GM23338 (cell line): ENCODE results near the gene GFAP. TPM values are rescaled to one million over a fixed set of nuclear protein-coding genes. Genes with fewer than 3 reads are reported as not detected.

Source experiments
- ATAC-seq: fragments of 200-7000 bp; cut with Tn5 transposase; 3 replicates; pipeline ENCODE4 v1.9.1; 2020
- DNase-seq: peaks from one replicate; pipeline ENCODE4 v3.0.0-alpha.2; 2015; ENCODE audit warnings: low spot score
- H2AFZ ChIP-seq: fragments of 200-600 bp; sonication (generic); 2 replicates; pipeline ENCODE4 v1.8.0; 2016; ENCODE audit warnings: antibody characterized with exemption, mild to moderate bottlenecking, moderate library complexity
- H3F3A ChIP-seq: fragments of 200-600 bp; sonication (generic); replicated peaks from 2 replicates; pipeline ENCODE4 v1.8.0; 2017; ENCODE audit warnings: antibody characterized with exemption, mixed run types, low read depth
- H3K27ac ChIP-seq: fragments of 200-600 bp; sonication (generic); 2 replicates; pipeline ENCODE4 v1.6.1; 2016; ENCODE audit warnings: low read depth
- H3K27me3 ChIP-seq: fragments of 200-600 bp; sonication (generic); 2 replicates; pipeline ENCODE4 v1.8.0; 2016; ENCODE audit warnings: mild to moderate bottlenecking, mixed run types, moderate library complexity; ENCODE audit not compliant: insufficient read depth
- H3K36me3 ChIP-seq: fragments of 200-600 bp; sonication (generic); 2 replicates; pipeline ENCODE4 v1.8.0; 2016; ENCODE audit warnings: mild to moderate bottlenecking; ENCODE audit not compliant: insufficient read depth
- H3K4me1 ChIP-seq: fragments of 200-600 bp; sonication (generic); 2 replicates; pipeline ENCODE4 v1.8.0; 2016; ENCODE audit warnings: mild to moderate bottlenecking, moderate library complexity; ENCODE audit not compliant: insufficient read depth
- H3K4me2 ChIP-seq: fragments of 200-600 bp; sonication (generic); 2 replicates; pipeline ENCODE4 v1.7.1; 2017; ENCODE audit warnings: mixed run types
- H3K4me3 ChIP-seq: fragments of 200-600 bp; sonication (generic); 2 replicates; pipeline ENCODE4 v1.6.1; 2016; ENCODE audit warnings: mixed run types
- H3K79me2 ChIP-seq: fragments of 200-600 bp; sonication (generic); replicated peaks from 2 replicates; pipeline ENCODE4 v1.8.0; 2017; ENCODE audit warnings: mild to moderate bottlenecking; ENCODE audit not compliant: insufficient read depth
- H3K9me2 ChIP-seq: fragments of 200-600 bp; sonication (generic); 2 replicates; pipeline ENCODE4 v1.8.0; 2017; ENCODE audit not compliant: insufficient read depth
- H4K20me1 ChIP-seq: fragments of 200-600 bp; sonication (generic); replicated peaks from 2 replicates; pipeline ENCODE4 v1.8.0; 2017; ENCODE audit warnings: mild to moderate bottlenecking; ENCODE audit not compliant: insufficient read depth
- H3K27ac Mint-ChIP-seq: 2 replicates; pipeline ENCODE4 v1.8.0; 2020; ENCODE audit warnings: inconsistent platforms, mild to moderate bottlenecking, moderate library complexity, mixed read lengths
- H3K27me3 Mint-ChIP-seq: 3 replicates; pipeline ENCODE4 v1.8.0; 2022; ENCODE audit warnings: low read depth, mild to moderate bottlenecking, moderate library complexity, mixed read lengths, inconsistent platforms; ENCODE audit not compliant: insufficient read depth, poor library complexity
- H3K36me3 Mint-ChIP-seq: 3 replicates; pipeline ENCODE4 v1.8.0; 2021; ENCODE audit warnings: low read depth, mild to moderate bottlenecking, inconsistent platforms, moderate library complexity, mixed read lengths
- H3K4me1 Mint-ChIP-seq: 3 replicates; pipeline ENCODE4 v1.8.0; 2020; ENCODE audit warnings: mild to moderate bottlenecking, inconsistent platforms, mixed read lengths
- H3K4me3 Mint-ChIP-seq: 3 replicates; pipeline ENCODE4 v1.8.0; 2021; ENCODE audit warnings: moderate library complexity, mild to moderate bottlenecking, inconsistent platforms, mixed read lengths
- H3K9me3 Mint-ChIP-seq: 3 replicates; pipeline ENCODE4 v1.8.0; 2020; ENCODE audit warnings: moderate library complexity, mild to moderate bottlenecking, inconsistent platforms, mixed read lengths
- CREB1 ChIP-seq: fragments of 250-450 bp; sonication (Bioruptor Pico); IDR thresholded peaks from 2 replicates; pipeline ENCODE4 v1.5.0; 2020; ENCODE audit warnings: low read depth, mild to moderate bottlenecking, moderate library complexity
- EZH2phosphoT487 ChIP-seq: fragments of 200-600 bp; sonication (generic); IDR thresholded peaks from one replicate; pipeline ENCODE4 v1.8.1; 2018; ENCODE audit warnings: antibody characterized with exemption; ENCODE audit not compliant: unreplicated experiment
- POLR2AphosphoS5 ChIP-seq: IDR thresholded peaks from 2 replicates; pipeline ENCODE4 v1.6.1; 2016; ENCODE audit warnings: antibody characterized with exemption, low read depth
- ZNF114 ChIP-seq: fragments of 250-450 bp; sonication (Bioruptor Pico); IDR thresholded peaks from 2 replicates; pipeline ENCODE4 v1.5.0; 2020; ENCODE audit warnings: mild to moderate bottlenecking, moderate library complexity
- polyA plus RNA-seq: library from polyadenylated mRNA; unstranded; fragments of >200 nt; fragmentation: Nextera tagmentation; extraction: Ambion mirVana; gene quantifications from 2 replicates; pipeline ENCODE4 v1.2.1, GENCODE V29; 2016
- total RNA-seq: library from RNA; depleted of rRNA; stranded (reverse); fragments of >200 nt; shearing (Covaris generic); gene quantifications from 2 replicates; pipeline ENCODE4 v1.2.3, GENCODE V29; 2014
- TF ChIP-seq, protein P1 (sequence below): IDR thresholded peaks from one replicate; pipeline ENCODE4 v1.6.1; 2018; ENCODE audit warnings: antibody characterized with exemption; ENCODE audit not compliant: unreplicated experiment
- TF ChIP-seq, protein P2 (sequence below): IDR thresholded peaks from 2 replicates; pipeline ENCODE4 v1.6.1; 2016; ENCODE audit warnings: antibody characterized with exemption
- TF ChIP-seq, protein P3 (sequence below): fragments of 250-450 bp; sonication (Bioruptor Pico); IDR thresholded peaks from 2 replicates; pipeline ENCODE4 v1.5.0; 2020; ENCODE audit warnings: mild to moderate bottlenecking, moderate library complexity

The GFAP gene
- total and polyA plus RNA-seq, 2 experiments from 2014 or later: 0.15 to 5.1 TPM

DNA sequence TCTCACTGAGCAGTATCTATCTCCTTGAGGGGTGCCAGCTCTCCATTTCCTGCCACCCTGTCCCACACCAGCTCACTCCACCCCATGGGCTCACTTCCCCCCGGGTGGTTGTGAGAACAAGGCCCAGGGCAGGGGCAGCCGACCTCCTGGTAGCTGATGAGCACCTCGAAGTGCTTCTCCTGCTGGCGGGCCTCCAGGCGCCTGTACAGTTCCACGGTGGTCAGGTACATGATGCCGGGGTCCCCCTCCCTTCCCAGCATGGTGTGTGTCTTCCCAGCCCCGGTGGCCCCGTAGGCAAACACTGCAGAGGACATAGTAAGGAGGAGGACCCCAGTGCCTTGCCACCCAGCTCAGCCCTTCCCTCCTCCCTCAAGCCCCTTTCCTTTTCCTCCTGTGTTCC lies 19.8 kb upstream of the GFAP start:
- peaks cover 2% of the 10 kb centered on the region; the same call in 1 of the 3 replicates for H3K4me1 Mint-ChIP-seq
- peaks cover 74% of the 10 kb centered on the region for H3K36me3 Mint-ChIP-seq
- Histone ChIP-seq H3K36me3 (peaks cover 35% of the 10 kb centered on the region), H3K9me2 (no peaks in the 10 kb centered on the region), H3K27me3 (no peaks in the 10 kb centered on the region), H3F3A (no peaks in the 10 kb centered on the region), H3K4me3 (no peak overlapping the region), H3K4me1 (no peaks in the 10 kb centered on the region), H3K79me2 (peaks cover 28% of the 10 kb centered on the region), H3K4me2 (no peak overlapping the region), H3K27ac (no peak overlapping the region), H2AFZ (no peak overlapping the region), H4K20me1 (peaks cover 16% of the 10 kb centered on the region)
- ATAC-seq (no peak), DNase-seq (no peak)
- TF ChIP-seq, protein P1, sequence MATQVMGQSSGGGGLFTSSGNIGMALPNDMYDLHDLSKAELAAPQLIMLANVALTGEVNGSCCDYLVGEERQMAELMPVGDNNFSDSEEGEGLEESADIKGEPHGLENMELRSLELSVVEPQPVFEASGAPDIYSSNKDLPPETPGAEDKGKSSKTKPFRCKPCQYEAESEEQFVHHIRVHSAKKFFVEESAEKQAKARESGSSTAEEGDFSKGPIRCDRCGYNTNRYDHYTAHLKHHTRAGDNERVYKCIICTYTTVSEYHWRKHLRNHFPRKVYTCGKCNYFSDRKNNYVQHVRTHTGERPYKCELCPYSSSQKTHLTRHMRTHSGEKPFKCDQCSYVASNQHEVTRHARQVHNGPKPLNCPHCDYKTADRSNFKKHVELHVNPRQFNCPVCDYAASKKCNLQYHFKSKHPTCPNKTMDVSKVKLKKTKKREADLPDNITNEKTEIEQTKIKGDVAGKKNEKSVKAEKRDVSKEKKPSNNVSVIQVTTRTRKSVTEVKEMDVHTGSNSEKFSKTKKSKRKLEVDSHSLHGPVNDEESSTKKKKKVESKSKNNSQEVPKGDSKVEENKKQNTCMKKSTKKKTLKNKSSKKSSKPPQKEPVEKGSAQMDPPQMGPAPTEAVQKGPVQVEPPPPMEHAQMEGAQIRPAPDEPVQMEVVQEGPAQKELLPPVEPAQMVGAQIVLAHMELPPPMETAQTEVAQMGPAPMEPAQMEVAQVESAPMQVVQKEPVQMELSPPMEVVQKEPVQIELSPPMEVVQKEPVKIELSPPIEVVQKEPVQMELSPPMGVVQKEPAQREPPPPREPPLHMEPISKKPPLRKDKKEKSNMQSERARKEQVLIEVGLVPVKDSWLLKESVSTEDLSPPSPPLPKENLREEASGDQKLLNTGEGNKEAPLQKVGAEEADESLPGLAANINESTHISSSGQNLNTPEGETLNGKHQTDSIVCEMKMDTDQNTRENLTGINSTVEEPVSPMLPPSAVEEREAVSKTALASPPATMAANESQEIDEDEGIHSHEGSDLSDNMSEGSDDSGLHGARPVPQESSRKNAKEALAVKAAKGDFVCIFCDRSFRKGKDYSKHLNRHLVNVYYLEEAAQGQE: no peak
- TF ChIP-seq ZNF114 (CRISPR knock-in tag): no peak
- TF ChIP-seq CREB1 (CRISPR knock-in tag): no peak
- TF ChIP-seq POLR2AphosphoS5: no peak
- TF ChIP-seq, protein P2, sequence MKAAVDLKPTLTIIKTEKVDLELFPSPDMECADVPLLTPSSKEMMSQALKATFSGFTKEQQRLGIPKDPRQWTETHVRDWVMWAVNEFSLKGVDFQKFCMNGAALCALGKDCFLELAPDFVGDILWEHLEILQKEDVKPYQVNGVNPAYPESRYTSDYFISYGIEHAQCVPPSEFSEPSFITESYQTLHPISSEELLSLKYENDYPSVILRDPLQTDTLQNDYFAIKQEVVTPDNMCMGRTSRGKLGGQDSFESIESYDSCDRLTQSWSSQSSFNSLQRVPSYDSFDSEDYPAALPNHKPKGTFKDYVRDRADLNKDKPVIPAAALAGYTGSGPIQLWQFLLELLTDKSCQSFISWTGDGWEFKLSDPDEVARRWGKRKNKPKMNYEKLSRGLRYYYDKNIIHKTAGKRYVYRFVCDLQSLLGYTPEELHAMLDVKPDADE: no peak
- no peak for TF ChIP-seq EZH2phosphoT487
- TF ChIP-seq, protein P3, sequence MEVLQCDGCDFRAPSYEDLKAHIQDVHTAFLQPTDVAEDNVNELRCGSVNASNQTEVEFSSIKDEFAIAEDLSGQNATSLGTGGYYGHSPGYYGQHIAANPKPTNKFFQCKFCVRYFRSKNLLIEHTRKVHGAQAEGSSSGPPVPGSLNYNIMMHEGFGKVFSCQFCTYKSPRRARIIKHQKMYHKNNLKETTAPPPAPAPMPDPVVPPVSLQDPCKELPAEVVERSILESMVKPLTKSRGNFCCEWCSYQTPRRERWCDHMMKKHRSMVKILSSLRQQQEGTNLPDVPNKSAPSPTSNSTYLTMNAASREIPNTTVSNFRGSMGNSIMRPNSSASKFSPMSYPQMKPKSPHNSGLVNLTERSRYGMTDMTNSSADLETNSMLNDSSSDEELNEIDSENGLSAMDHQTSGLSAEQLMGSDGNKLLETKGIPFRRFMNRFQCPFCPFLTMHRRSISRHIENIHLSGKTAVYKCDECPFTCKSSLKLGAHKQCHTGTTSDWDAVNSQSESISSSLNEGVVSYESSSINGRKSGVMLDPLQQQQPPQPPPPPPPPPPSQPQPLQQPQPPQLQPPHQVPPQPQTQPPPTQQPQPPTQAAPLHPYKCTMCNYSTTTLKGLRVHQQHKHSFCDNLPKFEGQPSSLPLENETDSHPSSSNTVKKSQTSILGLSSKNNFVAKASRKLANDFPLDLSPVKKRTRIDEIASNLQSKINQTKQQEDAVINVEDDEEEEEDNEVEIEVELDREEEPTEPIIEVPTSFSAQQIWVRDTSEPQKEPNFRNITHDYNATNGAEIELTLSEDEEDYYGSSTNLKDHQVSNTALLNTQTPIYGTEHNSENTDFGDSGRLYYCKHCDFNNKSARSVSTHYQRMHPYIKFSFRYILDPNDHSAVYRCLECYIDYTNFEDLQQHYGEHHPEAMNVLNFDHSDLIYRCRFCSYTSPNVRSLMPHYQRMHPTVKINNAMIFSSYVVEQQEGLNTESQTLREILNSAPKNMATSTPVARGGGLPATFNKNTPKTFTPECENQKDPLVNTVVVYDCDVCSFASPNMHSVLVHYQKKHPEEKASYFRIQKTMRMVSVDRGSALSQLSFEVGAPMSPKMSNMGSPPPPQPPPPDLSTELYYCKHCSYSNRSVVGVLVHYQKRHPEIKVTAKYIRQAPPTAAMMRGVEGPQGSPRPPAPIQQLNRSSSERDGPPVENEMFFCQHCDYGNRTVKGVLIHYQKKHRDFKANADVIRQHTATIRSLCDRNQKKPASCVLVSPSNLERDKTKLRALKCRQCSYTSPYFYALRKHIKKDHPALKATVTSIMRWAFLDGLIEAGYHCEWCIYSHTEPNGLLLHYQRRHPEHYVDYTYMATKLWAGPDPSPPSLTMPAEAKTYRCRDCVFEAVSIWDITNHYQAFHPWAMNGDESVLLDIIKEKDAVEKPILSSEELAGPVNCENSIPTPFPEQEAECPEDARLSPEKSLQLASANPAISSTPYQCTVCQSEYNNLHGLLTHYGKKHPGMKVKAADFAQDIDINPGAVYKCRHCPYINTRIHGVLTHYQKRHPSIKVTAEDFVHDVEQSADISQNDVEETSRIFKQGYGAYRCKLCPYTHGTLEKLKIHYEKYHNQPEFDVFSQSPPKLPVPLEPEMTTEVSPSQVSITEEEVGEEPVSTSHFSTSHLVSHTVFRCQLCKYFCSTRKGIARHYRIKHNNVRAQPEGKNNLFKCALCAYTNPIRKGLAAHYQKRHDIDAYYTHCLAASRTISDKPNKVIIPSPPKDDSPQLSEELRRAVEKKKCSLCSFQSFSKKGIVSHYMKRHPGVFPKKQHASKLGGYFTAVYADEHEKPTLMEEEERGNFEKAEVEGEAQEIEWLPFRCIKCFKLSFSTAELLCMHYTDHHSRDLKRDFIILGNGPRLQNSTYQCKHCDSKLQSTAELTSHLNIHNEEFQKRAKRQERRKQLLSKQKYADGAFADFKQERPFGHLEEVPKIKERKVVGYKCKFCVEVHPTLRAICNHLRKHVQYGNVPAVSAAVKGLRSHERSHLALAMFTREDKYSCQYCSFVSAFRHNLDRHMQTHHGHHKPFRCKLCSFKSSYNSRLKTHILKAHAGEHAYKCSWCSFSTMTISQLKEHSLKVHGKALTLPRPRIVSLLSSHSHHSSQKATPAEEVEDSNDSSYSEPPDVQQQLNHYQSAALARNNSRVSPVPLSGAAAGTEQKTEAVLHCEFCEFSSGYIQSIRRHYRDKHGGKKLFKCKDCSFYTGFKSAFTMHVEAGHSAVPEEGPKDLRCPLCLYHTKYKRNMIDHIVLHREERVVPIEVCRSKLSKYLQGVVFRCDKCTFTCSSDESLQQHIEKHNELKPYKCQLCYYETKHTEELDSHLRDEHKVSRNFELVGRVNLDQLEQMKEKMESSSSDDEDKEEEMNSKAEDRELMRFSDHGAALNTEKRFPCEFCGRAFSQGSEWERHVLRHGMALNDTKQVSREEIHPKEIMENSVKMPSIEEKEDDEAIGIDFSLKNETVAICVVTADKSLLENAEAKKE (CRISPR knock-in tag): no peak
- no peak overlapping the region for H3K4me3 Mint-ChIP-seq
- H3K27ac Mint-ChIP-seq: no peak overlapping the region
- H3K27me3 Mint-ChIP-seq: peaks cover 3% of the 10 kb centered on the region
- H3K9me3 Mint-ChIP-seq: no peaks in the 10 kb centered on the region
